GM12892 (cell line): Measurements from ENCODE around the gene GRM7.

ENCODE experiments used
- POLR2A ChIP-seq: IDR thresholded peaks from 2 replicates; pipeline ENCODE4 v1.6.1; 2011; ENCODE audit warnings: low read depth, low read length, control low read depth
- POLR2AphosphoS5 ChIP-seq: IDR thresholded peaks from 2 replicates; pipeline ENCODE4 v1.6.1; 2011; ENCODE audit warnings: low read depth, low read length, control low read depth
- TAF1 ChIP-seq: IDR thresholded peaks from 2 replicates; pipeline ENCODE4 v1.6.1; 2011; ENCODE audit warnings: low read depth, mild to moderate bottlenecking, control low read depth, low read length, borderline replicate concordance

- TF ChIP-seq POLR2A (no peak), TAF1 (no peak), POLR2AphosphoS5 (no peak)
Observed at GRCh38 chr3:7000501-7000900, 139.6 kb downstream of the GRM7 start.
